HG03159 (cell line): ENCODE measurements around the gene ASZ1.
"Not testable (repeated sequence)": the region's sequence is repeated elsewhere in the genome, so short reads cannot be mapped to it uniquely, and the experiment has no call there.

Source experiments
- ATAC-seq: cut with Tn5 transposase; IDR thresholded peaks from one replicate; pipeline ENCODE4 v1.9.1; 2021; ENCODE audit warnings: mild to moderate bottlenecking, moderate library complexity; ENCODE audit not compliant: unreplicated experiment

ASZ1 gene

GRCh38 chr7:117427258-117427701 is at the start of gene ASZ1:
ASZ1 (minus strand) TSS chr7:117427493; CDS start chr7:117427460, 33 bp downstream.
- ATAC-seq, result no peak

- ATAC-seq, result no peak
Measured at GRCh38 chr7:117476557-117477215, 49.4 kb upstream of the ASZ1 start.

GRCh38 chr7:117472335-117472734 is 45.0 kb upstream of the ASZ1 start:
- ATAC-seq, result no peak

GRCh38 chr7:117470777-117471176 is 43.5 kb upstream of the ASZ1 start:
- no peak for ATAC-seq

- no peak for ATAC-seq
Measured at GRCh38 chr7:117468174-117468573, 40.9 kb upstream of the ASZ1 start.

GRCh38 chr7:117460815-117461214 is 33.5 kb upstream of the ASZ1 start:
- ATAC-seq, result not testable (repeated sequence)

- ATAC-seq, result no peak
Measured at GRCh38 chr7:117459735-117460134, 32.4 kb upstream of the ASZ1 start.

- peak; percentile 60 for ATAC-seq
Measured at GRCh38 chr7:117458977-117459583, 31.8 kb upstream of the ASZ1 start.

- ATAC-seq, result no peak
Measured at GRCh38 chr7:117448655-117449054, 21.4 kb upstream of the ASZ1 start.

GRCh38 chr7:117446220-117446815 is 19.0 kb upstream of the ASZ1 start:
- ATAC-seq, result no peak

- ATAC-seq, result no peak
Measured at GRCh38 chr7:117445206-117445605, 17.9 kb upstream of the ASZ1 start.

GRCh38 chr7:117444646-117445045 is 17.4 kb upstream of the ASZ1 start:
- ATAC-seq, result no peak

GRCh38 chr7:117435475-117436043 is 8.3 kb upstream of the ASZ1 start:
- peak; percentile 95 for ATAC-seq

- ATAC-seq, result peak; percentile 71
Measured at GRCh38 chr7:117424090-117424829, 3.0 kb downstream of the ASZ1 start.

GRCh38 chr7:117414591-117414990 is 12.7 kb downstream of the ASZ1 start:
- ATAC-seq, result not testable (repeated sequence)

GRCh38 chr7:117412946-117413559 is 14.2 kb downstream of the ASZ1 start:
- ATAC-seq, result no peak

GRCh38 chr7:117412390-117412789 is 14.9 kb downstream of the ASZ1 start:
- ATAC-seq, result no peak

GRCh38 chr7:117411539-117411938 is 15.8 kb downstream of the ASZ1 start:
- peak; percentile 46 for ATAC-seq

GRCh38 chr7:117408831-117409230 is 18.5 kb downstream of the ASZ1 start:
- no peak for ATAC-seq

- ATAC-seq, result no peak
Measured at GRCh38 chr7:117405519-117405918, 21.8 kb downstream of the ASZ1 start.

- ATAC-seq, result no peak
Measured at GRCh38 chr7:117403737-117404136, 23.6 kb downstream of the ASZ1 start.
